Glutamatergic neuron (in vitro differentiated cells): Measurements from ENCODE around the gene ITGA2. TPM values are rescaled to one million over a fixed set of nuclear protein-coding genes. Genes with fewer than 3 reads are reported as not detected.

Source experiments
- DNase-seq: peaks from one replicate; pipeline ENCODE4 v3.0.0; 2022
- H3K27ac Mint-ChIP-seq: one replicate; pipeline ENCODE4 v1.8.0; 2020; ENCODE audit warnings: mild to moderate bottlenecking, mixed read lengths, inconsistent platforms; ENCODE audit not compliant: unreplicated experiment
- H3K27me3 Mint-ChIP-seq: one replicate; pipeline ENCODE4 v1.8.0; 2020; ENCODE audit warnings: mild to moderate bottlenecking, moderate library complexity, mixed read lengths, inconsistent platforms; ENCODE audit not compliant: unreplicated experiment
- H3K36me3 Mint-ChIP-seq: one replicate; pipeline ENCODE4 v1.8.0; 2020; ENCODE audit warnings: mild to moderate bottlenecking, mixed read lengths, inconsistent platforms; ENCODE audit not compliant: unreplicated experiment
- H3K4me1 Mint-ChIP-seq: one replicate; pipeline ENCODE4 v1.8.0; 2020; ENCODE audit warnings: mild to moderate bottlenecking, low read depth, mixed read lengths, inconsistent platforms; ENCODE audit not compliant: unreplicated experiment
- H3K4me3 Mint-ChIP-seq: one replicate; pipeline ENCODE4 v1.8.0; 2020; ENCODE audit warnings: mild to moderate bottlenecking, mixed read lengths, inconsistent platforms; ENCODE audit not compliant: unreplicated experiment
- H3K9me3 Mint-ChIP-seq: one replicate; pipeline ENCODE4 v1.8.0; 2020; ENCODE audit warnings: mild to moderate bottlenecking, moderate library complexity, mixed read lengths, inconsistent platforms; ENCODE audit not compliant: unreplicated experiment
- total RNA-seq: library from RNA; stranded (reverse); fragmentation: NEBNext Ultra II Directional; extraction: Animal tissue kit (Norgen Biotek cat#: 25700); gene quantifications from one replicate; pipeline ENCODE4 v1.2.1, GENCODE V29; 2021; ENCODE audit not compliant: unreplicated experiment
- TF ChIP-seq, protein P1 (sequence below): fragments of 200-600 bp; sonication (generic); IDR thresholded peaks from one replicate; pipeline ENCODE4 v1.5.0; 2021; ENCODE audit not compliant: partially characterized antibody, unreplicated experiment

The ITGA2 gene
- total RNA-seq, 1 donor from 2014 or later: not detected

DNA sequence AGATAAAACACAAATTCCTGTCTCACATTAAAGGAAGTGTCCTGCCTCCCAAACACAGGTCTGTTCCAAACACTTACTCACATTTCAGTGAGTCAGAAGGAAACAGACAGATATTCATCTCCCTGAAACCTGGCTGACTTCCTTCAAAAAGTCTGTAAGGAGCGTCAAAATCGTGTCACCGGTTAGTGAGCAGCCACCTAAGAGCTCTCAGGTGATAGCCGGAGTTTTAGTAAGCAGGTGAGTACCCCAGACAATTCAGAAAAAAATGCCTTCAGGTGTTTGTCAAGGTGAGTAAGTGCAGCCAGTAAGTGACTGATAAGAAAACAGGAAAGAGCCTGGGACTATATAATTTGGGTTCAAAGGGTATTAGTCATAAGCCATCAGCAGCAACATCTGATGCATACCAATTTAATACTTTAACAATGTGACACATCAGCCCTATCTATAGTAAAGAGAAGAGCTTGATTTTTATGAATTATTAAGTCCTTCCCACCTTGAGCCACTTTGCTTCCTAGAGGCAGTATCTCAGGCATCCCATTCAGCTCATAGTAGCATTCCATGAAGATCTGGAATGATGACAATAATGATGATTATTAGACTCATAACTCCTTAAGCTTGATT lies 1.3 kb upstream of the ITGA2 start:
- Mint-ChIP-seq H3K36me3 (peaks cover 4% of the 10 kb centered on the region), H3K27me3 (peaks cover 3% of the 10 kb centered on the region), H3K9me3 (no peaks in the 10 kb centered on the region), H3K4me3 (no peak overlapping the region), H3K4me1 (no peaks in the 10 kb centered on the region), H3K27ac (no peak overlapping the region)
- DNase-seq: no peak
- TF ChIP-seq, protein P1, sequence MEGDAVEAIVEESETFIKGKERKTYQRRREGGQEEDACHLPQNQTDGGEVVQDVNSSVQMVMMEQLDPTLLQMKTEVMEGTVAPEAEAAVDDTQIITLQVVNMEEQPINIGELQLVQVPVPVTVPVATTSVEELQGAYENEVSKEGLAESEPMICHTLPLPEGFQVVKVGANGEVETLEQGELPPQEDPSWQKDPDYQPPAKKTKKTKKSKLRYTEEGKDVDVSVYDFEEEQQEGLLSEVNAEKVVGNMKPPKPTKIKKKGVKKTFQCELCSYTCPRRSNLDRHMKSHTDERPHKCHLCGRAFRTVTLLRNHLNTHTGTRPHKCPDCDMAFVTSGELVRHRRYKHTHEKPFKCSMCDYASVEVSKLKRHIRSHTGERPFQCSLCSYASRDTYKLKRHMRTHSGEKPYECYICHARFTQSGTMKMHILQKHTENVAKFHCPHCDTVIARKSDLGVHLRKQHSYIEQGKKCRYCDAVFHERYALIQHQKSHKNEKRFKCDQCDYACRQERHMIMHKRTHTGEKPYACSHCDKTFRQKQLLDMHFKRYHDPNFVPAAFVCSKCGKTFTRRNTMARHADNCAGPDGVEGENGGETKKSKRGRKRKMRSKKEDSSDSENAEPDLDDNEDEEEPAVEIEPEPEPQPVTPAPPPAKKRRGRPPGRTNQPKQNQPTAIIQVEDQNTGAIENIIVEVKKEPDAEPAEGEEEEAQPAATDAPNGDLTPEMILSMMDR: no peak

DNA sequence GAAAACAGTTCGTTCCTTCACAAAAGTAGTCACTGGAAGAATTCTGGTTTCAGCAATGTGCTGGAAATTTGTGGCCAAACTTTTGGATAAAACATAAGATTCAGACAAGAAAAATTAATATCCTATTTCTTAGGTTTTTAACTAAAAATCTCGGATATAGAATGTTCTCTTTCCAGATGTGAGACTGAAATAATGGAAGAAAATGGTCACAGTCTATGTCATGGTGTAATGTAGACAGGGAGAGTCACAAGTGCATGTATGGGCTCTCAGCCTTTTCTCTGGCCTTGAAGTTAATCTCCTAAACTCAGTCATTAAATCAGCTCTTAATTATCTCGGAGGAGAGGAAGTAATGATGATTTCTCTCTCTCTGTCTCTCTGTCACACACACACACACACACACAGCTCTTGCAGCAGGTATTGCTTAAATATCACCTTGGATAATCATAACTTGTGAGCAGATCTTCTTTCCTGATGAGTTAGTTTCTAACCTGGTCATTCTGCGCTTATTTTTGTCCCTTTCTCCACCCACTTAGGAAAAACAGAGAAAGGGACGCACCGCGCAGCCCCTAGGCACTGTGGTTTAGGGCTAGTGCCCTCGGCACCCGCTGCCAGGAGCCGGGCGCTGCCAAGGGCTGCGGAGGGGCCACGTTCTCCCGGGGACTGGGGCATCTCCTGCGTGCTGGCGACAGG lies 672 bp upstream of the ITGA2 start:
- DNase-seq: no peak
- no peaks in the 10 kb centered on the region for H3K4me1 Mint-ChIP-seq
- peaks cover 4% of the 10 kb centered on the region for H3K36me3 Mint-ChIP-seq
- H3K9me3 Mint-ChIP-seq: no peaks in the 10 kb centered on the region
- TF ChIP-seq, protein P1: no peak
- H3K4me3 Mint-ChIP-seq: peak overlapping the region; percentile 81
- H3K27ac Mint-ChIP-seq: no peak overlapping the region
- H3K27me3 Mint-ChIP-seq: peaks cover 3% of the 10 kb centered on the region

DNA sequence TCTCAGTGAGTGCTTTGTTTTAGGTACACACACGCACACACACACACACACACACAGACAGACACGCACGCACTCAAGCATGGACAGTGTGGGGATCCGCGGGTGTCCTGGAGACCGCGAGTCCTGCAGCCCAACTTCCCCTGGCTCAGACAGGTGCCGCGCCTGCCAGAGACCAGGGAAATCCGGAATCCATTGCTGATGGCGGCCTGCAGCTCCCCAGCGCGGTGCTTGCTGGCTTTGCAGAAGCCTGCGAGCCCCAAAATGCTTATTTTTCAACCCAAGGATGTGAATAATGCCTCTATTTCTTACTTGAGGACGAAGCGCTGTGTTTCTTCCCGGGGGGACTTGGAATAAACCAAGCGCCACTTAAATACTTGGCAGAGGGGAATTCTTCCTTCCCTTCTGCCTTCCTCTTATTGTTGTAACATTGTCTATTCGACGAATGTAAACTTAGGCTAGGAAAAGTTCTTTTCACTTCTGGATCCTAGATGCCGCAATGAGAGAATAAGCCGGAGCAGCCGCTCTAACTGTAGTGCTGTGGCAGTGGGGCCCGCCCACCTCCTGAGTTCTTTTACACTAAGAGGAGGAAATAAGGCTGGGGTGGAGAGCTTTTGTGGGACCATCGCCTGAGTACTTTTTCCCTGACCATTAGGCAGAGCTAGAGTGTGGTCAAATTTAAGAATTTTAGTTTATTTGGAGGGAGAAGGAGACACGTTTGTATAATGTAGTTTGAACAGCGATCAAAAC lies 802 bp downstream of the ITGA2 start:
- H3K27ac Mint-ChIP-seq: no peak overlapping the region
- peaks cover 3% of the 10 kb centered on the region for H3K27me3 Mint-ChIP-seq
- H3K4me3 Mint-ChIP-seq: peak overlapping the region; percentile 80
- no peaks in the 10 kb centered on the region for H3K9me3 Mint-ChIP-seq
- peak; percentile 44 for DNase-seq
- TF ChIP-seq, protein P1: no peak
- H3K36me3 Mint-ChIP-seq: peaks cover 4% of the 10 kb centered on the region
- H3K4me1 Mint-ChIP-seq: no peaks in the 10 kb centered on the region

DNA sequence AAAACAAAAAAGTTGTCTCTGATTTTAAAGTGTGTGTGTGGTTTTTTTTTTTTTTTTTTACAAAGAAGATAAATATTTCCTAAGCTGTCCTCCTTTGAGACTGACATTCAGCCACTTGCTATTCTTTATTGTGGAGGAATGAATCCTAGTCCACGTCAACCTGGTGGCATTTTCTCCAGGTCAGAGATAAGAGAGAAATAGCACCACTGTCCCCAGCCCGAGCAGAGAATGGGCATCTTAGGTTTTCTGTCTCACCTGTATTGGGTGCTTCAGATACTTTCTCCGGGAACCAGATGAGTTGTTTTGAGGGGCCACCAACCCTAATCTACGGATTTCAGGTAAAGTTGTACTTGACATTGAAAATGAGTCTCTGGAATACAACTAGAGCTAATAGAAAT lies 1.4 kb downstream of the ITGA2 start:
- Mint-ChIP-seq H3K27me3 (peaks cover 3% of the 10 kb centered on the region), H3K4me3 (no peak overlapping the region), H3K9me3 (no peaks in the 10 kb centered on the region), H3K4me1 (no peaks in the 10 kb centered on the region), H3K27ac (no peak overlapping the region), H3K36me3 (peaks cover 4% of the 10 kb centered on the region)
- DNase-seq: no peak
- TF ChIP-seq, protein P1: no peak
